Amygdala (tissue), 56 donors: ENCODE measurements around the gene AP5Z1.

Experiments
- DNase-seq, 56 donors: peaks; one replicate each; lab custom pipeline; 2025; lab: John Stamatoyannopoulos, UW

The AP5Z1 gene

GRCh38 chr7:4833691-4834600 lies 58.5 kb downstream of the AP5Z1 start:
- DNase-seq, result no peak

GRCh38 chr7:4834601-4835397 lies 59.4 kb downstream of the AP5Z1 start:
- DNase-seq, result no peak

GRCh38 chr7:4835398-4836205 lies 60.2 kb downstream of the AP5Z1 start:
- no peak for DNase-seq

- no peak for DNase-seq
These were observed 60.8 kb downstream of the AP5Z1 start for GRCh38 chr7:4836206-4836661.

- no peak for DNase-seq
These were observed 61.8 kb downstream of the AP5Z1 start for GRCh38 chr7:4837041-4837802.

GRCh38 chr7:4837803-4838625 lies 62.6 kb downstream of the AP5Z1 start:
- DNase-seq, result no peak

- no peak for DNase-seq
These were observed 63.4 kb downstream of the AP5Z1 start for GRCh38 chr7:4838626-4839334.

- DNase-seq, result no peak
These were observed 64.7 kb downstream of the AP5Z1 start for GRCh38 chr7:4840079-4840501.
